Lower lobe of right lung (tissue), 2 donors: ENCODE data around the gene PMM2. TPM values are rescaled to one million over a fixed set of nuclear protein-coding genes. Genes with fewer than 3 reads are reported as not detected.

Experiments
- ATAC-seq, 2 donors: fragments of 200-7000 bp; cut with Tn5 transposase; one replicate each; pipeline ENCODE4 v1.9.1; 2020 to 2022; ENCODE audit warnings: mild to moderate bottlenecking in 2 of 2, moderate library complexity in 2 of 2
- DNase-seq: peaks from one replicate; pipeline ENCODE4 v3.0.0-alpha.2; 2020
- H3K27ac ChIP-seq: fragments of 200-600 bp; one replicate; pipeline ENCODE4 v1.8.0; 2022
- H3K27me3 ChIP-seq: fragments of 200-600 bp; one replicate; pipeline ENCODE4 v1.8.0; 2022; ENCODE audit warnings: low read depth
- H3K36me3 ChIP-seq: fragments of 200-600 bp; one replicate; pipeline ENCODE4 v1.8.0; 2022; ENCODE audit warnings: mild to moderate bottlenecking
- H3K4me1 ChIP-seq: fragments of 200-600 bp; one replicate; pipeline ENCODE4 v1.8.0; 2022
- H3K4me3 ChIP-seq: fragments of 200-600 bp; one replicate; pipeline ENCODE4 v1.8.0; 2022; ENCODE audit warnings: mild to moderate bottlenecking
- H3K9me3 ChIP-seq: fragments of 200-600 bp; one replicate; pipeline ENCODE4 v1.8.0; 2022
- intact Hi-C: fragments of 100-400 bp; cut with DNase I; formaldehyde crosslinking; loops from one replicate; pipeline ENCODE4 v1.11.0; 2022
- total RNA-seq: library from RNA; stranded (reverse); fragmentation: NEBNext Ultra II Directional; extraction: Animal tissue kit (Norgen Biotek cat#: 25700); gene quantifications from one replicate; pipeline ENCODE4 v1.2.1, GENCODE V29; 2021
- TF ChIP-seq, protein P1 (sequence below): fragments of 200-600 bp; IDR thresholded peaks from one replicate; pipeline ENCODE4 v1.8.0; 2022; ENCODE audit warnings: antibody characterized with exemption, mild to moderate bottlenecking
- donor health status: DM: no; HTN: yes; CAD: no; lungs with severe emphysema.

Gene PMM2
- total RNA-seq, 1 donor from 2014 or later, result 39.3 TPM

DNA sequence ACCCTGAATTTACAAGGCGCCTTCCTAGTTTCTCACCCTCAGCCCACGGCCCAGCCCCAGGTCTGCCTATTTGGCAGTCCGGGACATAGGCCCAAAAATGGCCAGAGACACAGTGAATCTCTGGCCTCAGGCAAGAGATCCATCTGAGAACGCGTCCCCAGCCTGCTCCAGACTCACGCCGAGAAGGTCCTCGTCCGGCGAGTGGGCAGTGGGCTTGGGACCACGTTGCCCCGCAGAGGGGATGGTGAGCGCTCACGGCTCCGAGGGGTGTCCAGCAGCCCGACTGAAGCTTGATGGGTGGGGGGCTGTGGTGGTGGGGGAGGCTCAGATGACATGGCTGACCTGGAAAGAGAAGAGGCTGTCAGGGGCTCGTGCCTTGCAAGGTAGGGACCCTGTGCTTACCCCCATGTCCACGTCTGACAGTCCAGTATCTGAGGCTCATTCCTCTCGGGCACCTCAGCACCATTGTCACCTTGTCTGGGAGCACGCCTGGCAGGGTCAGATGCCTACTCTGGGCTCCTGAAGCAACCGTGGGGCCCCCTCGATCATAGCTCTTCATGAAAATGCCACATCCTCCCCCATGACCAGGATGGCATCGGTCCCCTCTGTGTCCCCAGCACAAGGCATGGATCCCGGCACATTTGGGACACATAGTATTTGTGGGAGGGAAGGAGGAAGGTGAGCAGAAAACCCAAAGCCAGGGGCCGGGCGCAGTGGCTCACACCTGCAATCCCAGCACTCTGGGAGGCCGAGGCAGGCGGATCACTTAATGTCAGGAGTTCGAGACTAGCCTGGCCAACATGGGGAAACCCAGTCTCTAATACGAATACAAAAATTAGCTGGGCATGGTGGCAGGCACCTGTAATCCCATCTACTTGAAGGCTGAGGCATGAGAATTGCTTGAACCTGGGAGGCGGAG, 61.6 kb downstream of the PMM2 start:
- Histone ChIP-seq H3K4me3 (no peak overlapping the region), H3K27me3 (no peaks in the 10 kb centered on the region), H3K27ac (peak overlapping the region; percentile 48), H3K4me1 (peaks cover 60% of the 10 kb centered on the region), H3K9me3 (no peaks in the 10 kb centered on the region), H3K36me3 (peaks cover 52% of the 10 kb centered on the region)
- intact Hi-C loops, result no loop called here
- TF ChIP-seq, protein P1, sequence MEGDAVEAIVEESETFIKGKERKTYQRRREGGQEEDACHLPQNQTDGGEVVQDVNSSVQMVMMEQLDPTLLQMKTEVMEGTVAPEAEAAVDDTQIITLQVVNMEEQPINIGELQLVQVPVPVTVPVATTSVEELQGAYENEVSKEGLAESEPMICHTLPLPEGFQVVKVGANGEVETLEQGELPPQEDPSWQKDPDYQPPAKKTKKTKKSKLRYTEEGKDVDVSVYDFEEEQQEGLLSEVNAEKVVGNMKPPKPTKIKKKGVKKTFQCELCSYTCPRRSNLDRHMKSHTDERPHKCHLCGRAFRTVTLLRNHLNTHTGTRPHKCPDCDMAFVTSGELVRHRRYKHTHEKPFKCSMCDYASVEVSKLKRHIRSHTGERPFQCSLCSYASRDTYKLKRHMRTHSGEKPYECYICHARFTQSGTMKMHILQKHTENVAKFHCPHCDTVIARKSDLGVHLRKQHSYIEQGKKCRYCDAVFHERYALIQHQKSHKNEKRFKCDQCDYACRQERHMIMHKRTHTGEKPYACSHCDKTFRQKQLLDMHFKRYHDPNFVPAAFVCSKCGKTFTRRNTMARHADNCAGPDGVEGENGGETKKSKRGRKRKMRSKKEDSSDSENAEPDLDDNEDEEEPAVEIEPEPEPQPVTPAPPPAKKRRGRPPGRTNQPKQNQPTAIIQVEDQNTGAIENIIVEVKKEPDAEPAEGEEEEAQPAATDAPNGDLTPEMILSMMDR, result no peak
- ATAC-seq (no peak), DNase-seq (peak; percentile 39)

DNA sequence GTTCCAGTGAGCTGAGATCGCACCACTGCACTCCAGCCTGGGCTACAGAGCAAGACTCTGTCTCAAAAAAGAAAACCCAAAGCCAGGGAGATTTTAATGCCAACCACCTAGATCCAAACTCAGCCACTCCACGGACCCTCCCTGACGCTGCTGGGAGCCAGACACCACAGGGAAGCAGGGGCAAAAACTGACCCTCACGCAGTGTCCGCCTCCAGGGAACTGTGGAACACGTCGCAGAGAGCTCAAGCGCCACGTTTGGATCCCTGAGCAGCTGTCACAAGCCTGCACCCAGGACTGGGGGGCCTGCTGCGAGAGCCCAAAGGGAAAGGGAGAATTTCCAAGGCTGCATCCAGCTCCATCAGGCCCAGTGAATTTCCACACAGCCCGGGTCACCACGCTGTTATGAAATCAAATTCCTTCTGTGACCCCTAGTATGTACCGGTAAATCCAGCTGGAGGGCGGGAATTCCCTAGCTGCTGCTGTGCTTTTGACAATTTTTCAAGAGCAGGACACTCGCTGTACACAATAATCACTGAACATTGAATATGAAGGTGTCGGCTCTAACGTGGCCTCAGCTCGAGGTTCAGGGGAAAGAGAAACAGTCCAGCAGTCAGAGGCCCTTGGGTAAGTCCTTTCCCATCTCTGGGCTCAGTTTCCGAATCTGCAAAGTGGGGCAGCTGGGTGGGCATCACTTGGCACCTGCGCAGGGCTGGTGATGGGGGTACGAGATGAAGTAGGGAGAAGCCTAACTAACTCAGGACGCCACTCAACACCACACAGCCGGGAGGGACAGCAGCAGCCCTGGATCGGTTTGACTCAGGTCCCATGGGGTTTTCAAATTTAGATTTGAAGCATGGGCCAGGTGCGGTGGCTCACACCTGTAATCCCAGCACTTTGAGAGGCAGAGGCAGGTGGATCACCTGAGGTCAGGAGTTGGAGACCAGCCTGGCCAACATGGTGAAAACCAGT, 62.6 kb downstream of the PMM2 start:
- TF ChIP-seq, protein P1, result no peak
- intact Hi-C loops, result no loop called here
- DNase-seq (peak; percentile 42), ATAC-seq (peak; percentile 33 to 39)
- Histone ChIP-seq H3K4me1 (peaks cover 70% of the 10 kb centered on the region), H3K27ac (peak overlapping the region; percentile 48), H3K4me3 (no peak overlapping the region), H3K27me3 (no peaks in the 10 kb centered on the region), H3K36me3 (peaks cover 43% of the 10 kb centered on the region), H3K9me3 (no peaks in the 10 kb centered on the region)

DNA sequence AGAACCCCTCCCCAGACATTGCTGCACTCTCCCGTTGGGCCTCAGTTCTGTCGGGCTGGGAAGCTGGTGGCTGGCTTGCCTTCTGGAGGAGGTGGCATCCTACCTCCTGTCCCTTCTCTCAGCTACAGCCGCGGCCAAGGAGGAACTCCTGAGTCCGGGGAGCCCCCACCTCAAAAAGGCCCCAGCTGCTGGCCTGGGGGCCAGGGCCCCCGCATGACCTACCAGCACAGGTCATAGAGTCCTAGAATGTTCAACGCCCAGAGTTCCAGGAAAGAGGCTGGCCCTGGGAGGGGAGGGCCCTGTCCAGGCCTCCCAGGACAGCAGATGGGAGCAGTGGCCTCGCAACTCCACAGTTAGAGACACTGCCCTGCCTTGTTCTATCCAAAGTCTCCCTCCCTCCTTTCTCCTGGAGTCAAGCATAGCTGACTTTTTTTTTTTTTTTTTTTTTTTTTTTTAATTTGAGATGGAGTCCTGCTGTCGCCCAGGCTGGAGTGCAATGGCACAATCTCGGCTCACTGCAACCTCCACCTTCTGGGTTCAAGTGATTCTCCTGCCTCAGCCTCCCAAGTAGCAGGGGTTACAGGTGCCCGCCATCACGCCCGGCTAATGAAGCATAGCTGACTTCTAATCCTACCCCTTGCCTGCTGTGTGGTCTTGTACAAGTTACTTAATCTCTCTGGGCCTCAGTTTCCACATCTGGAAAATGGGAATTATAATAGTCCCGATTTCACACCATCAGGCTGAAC, 64.1 kb downstream of the PMM2 start:
- H3K27ac ChIP-seq, result peak overlapping the region; percentile 73
- no peak overlapping the region for H3K4me3 ChIP-seq
- no peaks in the 10 kb centered on the region for H3K27me3 ChIP-seq
- H3K36me3 ChIP-seq, result peaks cover 28% of the 10 kb centered on the region
- intact Hi-C loops, result no loop called here
- no peaks in the 10 kb centered on the region for H3K9me3 ChIP-seq
- TF ChIP-seq, protein P1, result no peak
- H3K4me1 ChIP-seq, result peaks cover 81% of the 10 kb centered on the region
- DNase-seq (peak; percentile 39), ATAC-seq (peak; percentile 28 to 49)

DNA sequence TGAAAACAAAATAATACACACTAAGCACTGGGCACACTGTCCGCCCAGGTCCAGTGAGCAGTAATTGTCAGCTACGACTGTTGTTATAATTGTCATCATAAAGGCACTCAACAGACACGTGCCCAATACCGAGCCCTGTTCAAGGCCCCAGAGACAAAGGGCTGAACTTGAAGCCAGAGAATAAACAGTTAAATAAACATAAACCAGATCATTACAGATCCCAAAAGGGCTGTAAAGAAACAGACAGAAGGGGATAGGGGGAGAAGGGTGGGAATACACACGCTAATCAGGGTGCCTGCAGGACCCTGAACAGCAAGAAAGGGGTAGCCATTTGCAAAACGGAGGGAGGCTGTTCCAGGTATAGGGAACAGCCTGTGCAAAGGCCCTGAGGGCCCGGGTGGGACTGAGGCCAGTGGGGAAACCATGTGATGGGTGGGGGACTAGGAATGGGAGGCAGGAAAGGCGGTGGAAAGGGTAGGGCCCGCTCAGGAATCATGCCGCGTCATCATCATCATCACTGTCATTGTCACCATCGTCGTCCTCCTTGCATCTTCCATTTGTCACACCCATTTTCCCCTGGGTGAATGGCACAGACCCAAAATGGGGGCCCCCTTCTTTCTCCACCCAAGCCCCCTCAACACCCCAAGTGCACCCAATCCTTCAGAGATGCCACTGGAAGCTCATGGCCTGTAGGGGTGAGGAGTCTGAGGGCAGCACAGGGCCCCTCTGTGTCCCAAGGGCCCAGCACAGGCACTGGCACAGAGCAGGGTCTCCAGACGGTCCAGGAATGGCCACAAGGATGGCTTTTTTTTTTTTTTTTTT, 64.9 kb downstream of the PMM2 start:
- intact Hi-C loops, result no loop called here
- Histone ChIP-seq H3K27me3 (no peaks in the 10 kb centered on the region), H3K36me3 (peaks cover 25% of the 10 kb centered on the region), H3K27ac (peak overlapping the region; percentile 73), H3K9me3 (no peaks in the 10 kb centered on the region), H3K4me1 (peaks cover 85% of the 10 kb centered on the region), H3K4me3 (no peak overlapping the region)
- DNase-seq, result no peak
- ATAC-seq, result no peak
- TF ChIP-seq, protein P1, result no peak
